Midbrain (tissue), 1 donor: ENCODE data around the gene DDX55.
A peak's percentile ranks its signal among the peaks of the same experiment; 100 is the strongest.

ENCODE experiments used
- DNase-seq: peaks from one replicate; lab custom pipeline; 2025; lab: John Stamatoyannopoulos, UW

The DDX55 gene

GRCh38 chr12:123608182-123608581 lies 6.3 kb downstream of the DDX55 start:
- DNase-seq = no peak

DNA sequence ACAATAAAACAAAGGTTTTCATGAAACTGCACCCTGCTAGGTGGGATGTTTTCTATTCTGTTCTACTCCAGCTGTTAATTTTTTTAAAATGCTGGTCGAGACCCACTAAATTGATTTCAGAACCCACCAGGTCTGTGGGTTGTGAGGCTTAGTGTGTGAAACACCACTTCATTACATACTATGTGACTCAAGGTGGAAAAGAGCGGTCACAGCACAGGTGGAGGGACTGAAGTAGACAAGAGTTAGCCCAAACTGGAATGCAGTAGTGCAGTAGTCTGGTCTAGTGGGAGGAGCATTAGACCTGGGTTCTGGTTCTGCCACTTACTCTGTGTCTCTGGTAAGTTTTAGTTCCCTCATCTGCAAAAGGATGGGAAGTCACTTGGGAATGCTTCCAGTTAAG lies 12.2 kb downstream of the DDX55 start:
- DNase-seq = no peak

- no peak for DNase-seq
Observed at GRCh38 chr12:123614531-123614930, 12.6 kb downstream of the DDX55 start.

DNA sequence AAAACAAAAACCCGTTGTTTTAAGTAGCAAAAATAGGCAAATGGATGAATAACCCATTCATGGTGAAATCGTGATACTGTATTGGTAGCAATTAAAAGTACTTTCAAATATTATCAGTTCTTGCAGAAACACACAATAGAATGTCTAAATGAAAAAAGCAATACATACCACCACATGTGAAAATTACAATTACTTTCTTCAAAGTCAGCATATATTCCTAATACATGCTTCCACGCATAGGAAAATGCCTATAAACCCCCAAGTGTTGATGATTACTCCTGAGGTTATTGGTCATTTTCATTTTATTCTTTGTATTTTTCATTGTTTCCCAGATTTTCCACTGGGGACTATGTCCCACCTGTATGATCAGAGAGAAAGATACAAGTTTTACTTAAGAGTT lies 15.2 kb downstream of the DDX55 start:
- DNase-seq = no peak

DNA sequence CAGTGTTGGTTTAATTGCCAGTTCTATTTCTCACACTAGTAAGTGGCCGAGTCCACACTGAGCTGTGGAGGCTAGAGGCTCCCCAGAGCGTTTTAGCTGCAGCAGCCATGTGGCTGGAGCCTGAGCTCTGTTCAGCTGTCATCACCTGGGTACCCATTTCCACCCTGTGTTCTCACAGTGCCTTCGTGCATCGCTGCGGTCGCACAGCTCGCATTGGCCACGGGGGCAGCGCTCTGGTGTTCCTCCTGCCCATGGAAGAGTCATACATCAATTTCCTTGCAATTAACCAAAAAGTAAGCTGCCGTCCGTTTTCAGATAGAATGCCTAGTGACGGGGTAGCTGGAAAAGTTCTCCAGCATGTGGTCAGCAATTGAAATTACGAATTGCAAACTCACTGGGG lies 15.7 kb downstream of the DDX55 start:
- no peak for DNase-seq

DNA sequence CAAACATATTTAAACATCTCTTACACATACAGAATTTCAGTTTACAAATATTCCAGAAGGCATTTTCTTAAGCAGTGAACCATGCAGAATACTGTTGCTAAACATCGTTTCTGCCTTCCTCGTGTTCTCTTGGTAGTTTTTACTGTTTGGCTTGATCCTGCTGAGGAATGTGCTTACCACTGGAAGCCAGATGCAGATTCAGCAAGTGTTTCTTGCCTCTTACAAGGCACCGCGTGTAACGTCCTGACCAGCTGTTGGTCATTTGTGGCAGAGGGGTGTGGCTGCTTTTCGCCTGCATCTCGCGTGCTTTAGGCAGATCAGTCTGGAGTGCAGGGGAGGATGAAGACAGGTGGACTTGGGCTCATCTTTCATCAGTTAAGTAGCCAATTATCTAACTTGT lies 19.2 kb downstream of the DDX55 start:
- no peak for DNase-seq

GRCh38 chr12:123621619-123622530 lies 20.0 kb downstream of the DDX55 start:
- DNase-seq = no peak

DNA sequence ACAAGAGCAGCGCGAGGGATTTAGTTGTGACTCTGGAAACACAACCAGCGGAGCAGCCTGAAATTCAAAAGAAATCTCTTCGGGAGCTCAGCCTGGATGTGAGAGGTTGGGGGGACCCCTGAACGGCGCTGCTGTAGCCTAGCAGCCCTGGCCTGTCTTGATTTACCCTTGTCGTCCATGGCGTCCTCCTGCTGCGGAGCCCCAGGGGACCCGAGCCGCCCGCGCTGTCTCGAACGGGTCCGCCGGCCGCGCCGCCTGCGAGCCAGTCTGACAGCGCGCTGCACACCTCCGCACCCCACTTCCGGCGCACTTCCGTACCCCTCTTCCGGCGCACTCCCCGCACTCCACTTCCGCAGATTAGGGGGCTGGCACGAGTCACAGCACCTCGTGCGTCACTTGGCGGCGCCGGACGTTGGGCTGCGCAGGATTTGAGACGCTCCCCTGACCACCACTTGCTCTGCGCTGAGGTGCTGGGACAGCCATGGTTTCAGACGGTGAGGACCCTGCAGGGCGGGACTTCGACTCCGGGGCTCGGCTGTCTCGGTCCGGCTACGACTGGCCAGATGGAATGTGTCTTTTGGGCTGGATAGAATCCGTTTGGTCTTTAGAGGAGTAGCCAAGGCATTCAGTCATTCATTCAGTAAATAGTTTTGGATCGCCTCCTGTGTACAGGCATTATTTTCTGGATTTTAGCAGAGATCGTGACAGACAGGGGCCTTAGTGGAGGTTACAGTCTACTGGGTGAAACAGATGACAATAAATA lies 31.7 kb downstream of the DDX55 start, which contains the start of the genes EIF2B1 and GTF2H3:
Gene EIF2B1, minus strand, starts transcription at position 308 of the 763 bp plus-strand sequence. Its CDS starts 129 bp downstream, at position 179.
Gene GTF2H3, plus strand, starts transcription at position 451 of the 763 bp plus-strand sequence. Its CDS starts 31 bp downstream, at position 482.
- peak; percentile 96 for DNase-seq

- DNase-seq = no peak
Observed at GRCh38 chr12:123634142-123634561, 32.3 kb downstream of the DDX55 start.

DNA sequence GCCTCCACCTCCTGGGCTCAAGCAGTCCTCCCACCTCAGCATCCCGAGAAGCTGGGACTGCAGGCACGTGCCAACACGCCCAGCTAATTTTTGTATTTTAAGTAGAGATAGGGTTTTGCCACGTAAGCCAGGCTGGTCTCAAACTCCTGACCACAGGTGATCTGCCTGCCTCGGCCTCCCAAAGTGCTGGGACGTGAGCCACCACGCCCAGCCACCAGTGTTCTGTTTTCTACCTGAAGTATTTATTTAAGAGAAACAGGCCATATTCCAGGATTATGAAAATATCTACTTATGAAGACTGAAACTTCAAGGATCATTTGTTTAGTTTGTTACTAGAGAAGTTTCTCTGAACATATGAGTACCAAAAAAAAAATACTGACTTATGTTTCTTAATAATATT lies 42.0 kb downstream of the DDX55 start:
- no peak for DNase-seq

GRCh38 chr12:123645380-123645779 lies 43.5 kb downstream of the DDX55 start:
- DNase-seq = no peak

DNA sequence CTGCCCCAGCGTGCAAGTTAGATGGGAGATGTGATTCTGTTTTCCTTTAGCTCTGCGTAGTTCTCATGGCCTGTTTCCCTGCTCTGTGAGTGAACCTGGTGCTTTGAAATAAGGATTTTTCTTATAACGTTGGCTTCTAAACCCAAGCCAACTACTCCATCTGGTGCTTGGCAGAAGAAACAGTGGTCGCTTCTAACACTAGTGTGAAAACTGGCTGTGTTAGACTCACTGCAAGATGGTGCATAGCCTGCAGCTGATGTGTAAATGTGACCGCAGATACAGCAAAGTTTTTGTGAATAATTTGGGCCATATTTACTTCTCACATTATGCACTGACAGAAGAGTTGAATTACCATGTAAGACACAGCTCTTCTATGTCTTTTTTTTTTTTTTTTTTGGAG lies 44.0 kb downstream of the DDX55 start:
- no peak for DNase-seq

- DNase-seq = no peak
Observed at GRCh38 chr12:123648401-123648800, 46.5 kb downstream of the DDX55 start.

GRCh38 chr12:123654129-123654701 lies 52.3 kb downstream of the DDX55 start:
- DNase-seq = no peak

DNA sequence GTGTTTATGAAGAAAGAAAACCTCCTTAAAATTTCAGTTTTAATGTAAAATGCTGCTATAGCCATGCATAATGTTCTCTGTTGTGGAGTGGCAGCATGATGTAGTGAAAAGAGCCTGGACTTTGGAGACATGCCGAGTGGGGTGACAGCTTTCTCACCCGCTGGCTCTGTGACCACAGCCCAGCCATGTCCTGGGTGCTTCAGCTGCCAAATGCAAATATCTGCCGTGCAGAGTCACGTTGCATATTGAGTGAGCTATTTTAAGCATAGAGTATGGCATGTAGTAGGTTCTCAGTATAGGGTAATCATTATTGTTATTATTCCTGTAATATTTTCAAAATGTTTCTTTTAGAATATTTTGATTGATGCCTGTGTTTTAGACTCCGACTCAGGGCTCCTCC lies 53.5 kb downstream of the DDX55 start:
- no peak for DNase-seq

GRCh38 chr12:123656392-123656791 lies 54.5 kb downstream of the DDX55 start:
- DNase-seq = no peak

GRCh38 chr12:123657211-123657610 lies 55.3 kb downstream of the DDX55 start:
- DNase-seq = no peak

GRCh38 chr12:123659996-123660727 lies 58.3 kb downstream of the DDX55 start:
- DNase-seq = no peak

GRCh38 chr12:123667771-123668170 lies 65.9 kb downstream of the DDX55 start:
- DNase-seq = no peak
